Stimulated activated CD4-positive, alpha-beta T cell treated with anti-CD3 and anti-CD28 coated beads, Interleukin-1b, Interleukin-23, amount 100 ng/mL, for 4 hours (primary cell): ENCODE results near the gene LEMD2.

Experiments
- DNase-seq, 2 donors: peaks; one replicate each; pipeline ENCODE4 v3.0.0-alpha.2; 2020; ENCODE audit warnings: low read depth in 2 of 2

The LEMD2 gene

DNA sequence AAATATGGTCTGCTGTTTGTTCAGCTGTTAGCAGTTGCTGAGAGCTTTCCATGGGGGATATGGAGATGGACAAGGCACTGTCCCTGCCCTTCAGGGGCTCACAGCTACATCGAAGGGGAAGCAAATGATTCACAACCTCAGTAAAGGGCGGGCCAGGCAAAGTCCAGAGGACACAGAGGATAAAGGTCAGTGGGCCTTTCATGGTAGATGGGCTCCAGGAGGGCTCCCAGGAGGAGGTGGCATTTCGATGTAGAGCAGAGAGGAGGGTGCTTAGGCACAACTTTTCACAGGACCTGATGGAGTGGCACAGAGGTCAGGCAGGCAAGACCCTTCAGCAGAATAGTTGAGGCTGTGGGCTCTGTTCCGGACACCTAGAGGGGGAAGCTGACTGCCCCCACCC lies 30.1 kb upstream of the LEMD2 start:
- DNase-seq = no peak

DNA sequence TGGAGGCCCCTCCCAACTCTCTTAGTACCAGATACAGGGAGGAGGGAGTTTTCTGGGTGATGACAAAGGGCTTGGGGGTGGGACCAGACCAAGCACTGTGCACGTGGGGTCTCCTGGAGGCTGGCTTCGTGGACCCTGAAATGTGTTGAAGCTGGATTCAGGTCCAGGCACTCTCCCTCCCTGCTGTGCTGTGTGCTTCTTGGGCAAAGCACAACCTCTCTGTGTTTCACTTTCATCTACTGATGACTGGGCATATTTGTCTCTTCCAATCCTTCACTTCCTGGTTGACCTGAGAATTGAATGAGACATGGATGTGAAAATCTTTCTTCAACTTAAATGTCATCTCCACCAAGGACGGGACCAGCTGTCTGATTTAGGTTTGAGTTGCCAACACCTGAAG lies 29.4 kb upstream of the LEMD2 start:
- DNase-seq = no peak

DNA sequence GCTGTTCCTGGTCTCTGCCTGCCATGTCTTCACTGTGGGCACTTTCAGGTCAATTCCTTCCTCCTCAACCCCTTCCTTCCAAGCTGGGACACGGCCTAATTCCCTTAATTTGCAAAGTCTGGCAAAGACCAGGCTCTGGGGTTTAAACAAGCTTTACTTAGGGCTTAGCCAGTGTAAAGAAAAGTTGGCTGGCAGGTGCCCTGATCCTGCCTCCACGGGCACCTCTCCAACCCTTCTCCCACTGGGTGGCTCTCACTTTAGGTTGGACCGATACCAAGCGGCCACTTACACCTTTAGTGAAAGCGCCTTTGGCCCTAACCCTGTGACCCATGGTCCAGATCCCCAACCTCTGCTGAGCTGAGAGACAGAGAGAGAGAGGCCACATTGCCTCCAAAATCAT lies 28.6 kb upstream of the LEMD2 start:
- no peak for DNase-seq

DNA sequence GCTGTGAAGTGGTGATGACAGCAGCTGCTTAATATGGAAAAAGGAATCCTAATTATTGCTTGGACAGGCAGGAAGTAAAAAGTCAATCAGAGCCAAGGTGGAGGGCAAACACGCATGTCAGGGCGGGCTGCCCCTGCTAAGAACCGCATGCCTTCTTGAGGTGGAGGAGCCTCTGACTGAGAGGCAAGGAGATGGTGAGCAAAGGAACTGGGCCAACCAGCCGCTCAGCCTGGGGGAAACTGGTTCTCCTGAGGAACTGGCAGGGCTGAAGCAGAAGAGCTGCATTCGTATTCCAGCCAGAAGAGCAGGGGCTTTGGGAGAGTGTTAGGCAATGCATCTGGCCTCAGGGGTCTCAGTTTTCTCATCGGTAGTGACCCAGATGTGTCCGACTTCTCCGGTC lies 28.0 kb upstream of the LEMD2 start:
- DNase-seq = no peak

DNA sequence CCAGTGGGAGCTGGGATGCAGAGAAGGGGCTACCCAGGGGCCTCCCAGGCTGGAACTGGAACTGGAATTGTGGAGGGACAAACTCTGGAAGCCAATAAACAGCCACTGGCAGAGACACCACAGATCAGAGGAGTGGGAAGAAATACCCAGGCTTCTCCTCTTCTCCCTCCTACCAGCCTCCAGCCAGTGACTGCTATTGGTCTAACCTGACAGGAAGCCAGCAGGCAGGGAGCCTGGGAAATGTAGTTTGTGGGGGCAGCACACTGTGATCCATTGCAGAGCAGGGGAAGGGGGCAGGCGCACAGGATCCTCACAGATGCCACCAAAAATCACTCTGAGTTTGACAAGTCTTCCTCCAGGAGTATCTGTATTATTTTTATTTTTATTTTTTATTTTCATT lies 26.9 kb upstream of the LEMD2 start:
- DNase-seq = no peak

DNA sequence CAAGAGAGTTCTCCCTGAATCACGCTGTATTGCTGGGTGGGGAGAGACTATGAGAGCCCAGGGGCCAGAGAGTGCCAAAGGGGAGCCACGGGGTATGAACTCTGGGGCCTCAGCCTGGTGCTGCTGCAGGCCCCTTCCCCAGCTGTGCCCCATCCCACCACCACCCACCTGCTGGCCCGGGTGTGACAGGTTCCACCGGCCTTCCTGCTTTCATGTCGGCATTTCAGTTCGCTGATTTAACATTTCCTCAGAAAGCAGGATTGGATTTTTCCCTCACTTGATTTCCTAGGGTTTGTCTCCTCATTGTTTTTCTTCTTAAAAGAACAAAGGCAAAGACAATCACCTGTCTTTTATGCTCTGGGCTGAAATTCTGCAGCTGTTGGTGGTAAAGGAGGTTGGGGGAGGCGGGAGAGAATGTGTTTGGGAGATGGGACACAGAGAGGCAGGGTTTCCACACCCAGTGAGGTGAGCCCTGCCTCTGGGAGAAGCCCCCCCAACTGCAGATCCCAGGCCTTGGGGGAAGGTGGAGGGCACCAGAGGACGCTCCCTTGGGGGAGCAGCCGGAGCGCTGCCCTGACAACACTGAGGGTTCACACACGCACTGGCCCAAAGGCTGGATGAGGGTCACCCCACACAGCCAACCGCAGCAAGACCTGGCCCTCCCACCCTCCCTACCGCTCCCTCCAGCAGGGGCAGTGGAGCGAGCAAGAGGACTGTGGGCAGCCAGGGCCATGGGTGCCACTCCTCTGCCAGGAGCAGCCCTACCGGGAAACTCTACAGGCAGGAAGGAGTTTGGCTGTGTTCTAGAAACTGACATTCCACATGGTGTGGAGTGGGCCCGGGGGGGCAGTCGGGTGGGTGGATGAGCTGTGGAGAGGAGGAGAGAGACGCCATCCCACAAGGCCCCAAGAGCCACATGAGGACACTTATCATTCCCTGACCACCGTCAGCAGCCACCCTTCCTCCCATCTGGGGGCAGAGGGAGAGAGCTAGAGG lies 25.4 kb upstream of the LEMD2 start:
- DNase-seq = no peak

DNA sequence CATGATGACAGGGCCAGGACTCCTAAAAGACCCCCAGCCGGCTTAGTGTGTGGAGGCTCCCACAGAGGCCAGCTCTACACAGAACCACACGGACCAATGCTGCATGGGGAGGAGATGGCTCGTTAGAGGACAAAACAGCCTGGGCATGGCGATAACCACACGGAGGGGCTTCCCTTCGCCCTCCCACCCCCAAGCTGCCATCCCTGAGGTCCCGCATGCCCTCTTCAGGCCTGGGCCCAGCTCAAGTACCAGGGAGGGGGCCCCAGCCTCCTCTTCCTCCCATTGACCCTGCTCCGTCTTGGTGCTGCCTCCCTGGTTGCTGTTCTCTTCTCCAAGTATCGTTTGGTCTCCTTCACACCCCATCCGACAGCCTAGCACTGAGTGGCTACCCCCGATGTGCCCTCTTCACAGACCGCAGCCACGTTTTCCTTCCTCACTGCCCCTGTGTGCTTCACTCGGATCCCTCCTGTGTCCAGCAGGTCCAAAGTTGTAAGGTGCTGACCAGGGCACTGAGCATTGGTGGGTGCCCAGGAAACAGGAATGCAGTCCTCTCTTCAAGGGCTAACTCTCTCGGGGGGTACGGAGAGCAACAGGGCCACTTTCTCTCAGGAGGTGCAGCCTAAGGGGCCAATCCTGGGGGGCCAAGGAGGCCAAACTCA lies 24.4 kb upstream of the LEMD2 start:
- DNase-seq = no peak

DNA sequence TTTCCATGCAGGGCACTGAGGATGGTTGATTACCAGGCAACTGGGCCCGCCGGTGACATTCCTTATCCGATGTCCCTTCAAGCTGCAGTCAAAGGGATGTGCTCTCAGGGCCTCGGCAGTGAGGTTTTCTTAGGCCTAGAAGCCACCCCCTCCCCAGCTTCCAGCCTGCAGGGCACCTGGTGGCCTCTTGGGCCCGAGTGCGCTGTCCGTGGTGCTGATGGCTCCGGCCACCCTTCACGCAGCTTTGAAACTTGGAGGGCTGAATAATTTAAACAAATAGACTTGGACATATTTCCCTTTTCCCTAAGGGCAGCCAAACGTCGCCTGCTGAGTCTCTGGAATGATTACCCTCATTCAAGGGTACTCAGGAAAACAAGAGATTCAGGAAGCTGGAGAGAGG lies 23.7 kb upstream of the LEMD2 start:
- peak in 1 of 2 donors; percentile 24 for DNase-seq

DNA sequence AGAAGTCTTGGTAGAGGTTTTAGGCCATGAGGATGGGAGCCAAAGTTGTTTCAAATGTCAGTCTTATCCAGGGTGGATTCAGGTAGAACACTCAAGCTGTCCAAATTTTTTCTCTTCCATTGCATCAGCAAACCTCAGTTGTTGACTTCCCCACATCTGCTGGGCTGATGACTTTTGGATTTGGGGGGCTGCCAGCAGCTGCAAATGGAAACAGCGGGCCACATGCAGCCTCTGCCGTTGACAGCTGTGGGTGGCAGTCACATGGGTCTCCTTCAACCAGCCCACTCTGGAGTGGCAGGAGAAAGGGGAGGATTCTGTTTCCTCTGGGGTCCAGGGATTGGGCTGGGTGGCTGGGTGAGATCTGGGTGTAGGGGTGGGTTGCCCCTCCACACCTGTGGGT lies 20.7 kb upstream of the LEMD2 start:
- DNase-seq = no peak

DNA sequence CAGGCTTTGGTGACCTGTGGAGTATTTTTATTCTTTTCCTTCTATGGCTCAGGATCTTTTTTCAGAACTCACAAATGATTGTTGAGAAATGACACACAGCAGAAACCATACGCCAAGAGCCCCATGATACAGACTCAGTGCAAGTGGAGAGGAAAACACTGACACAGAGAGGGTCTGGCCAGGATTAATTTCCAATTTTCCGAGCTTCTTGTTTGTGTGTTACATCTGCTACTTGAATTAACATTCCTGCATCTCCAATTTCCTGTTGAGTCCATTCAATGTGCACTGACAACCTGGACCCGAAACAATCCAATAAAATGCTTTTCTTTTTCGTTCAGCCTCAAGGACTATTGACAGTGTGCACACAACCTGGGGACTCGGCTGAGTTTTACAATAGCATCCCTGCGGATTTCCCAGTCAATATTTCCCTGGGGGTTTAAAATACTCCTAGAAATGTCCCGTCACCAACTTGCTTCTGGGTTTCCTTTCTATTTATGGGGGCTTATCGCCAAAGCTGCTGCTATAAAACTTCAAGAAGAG lies 19.8 kb upstream of the LEMD2 start:
- DNase-seq = no peak

DNA sequence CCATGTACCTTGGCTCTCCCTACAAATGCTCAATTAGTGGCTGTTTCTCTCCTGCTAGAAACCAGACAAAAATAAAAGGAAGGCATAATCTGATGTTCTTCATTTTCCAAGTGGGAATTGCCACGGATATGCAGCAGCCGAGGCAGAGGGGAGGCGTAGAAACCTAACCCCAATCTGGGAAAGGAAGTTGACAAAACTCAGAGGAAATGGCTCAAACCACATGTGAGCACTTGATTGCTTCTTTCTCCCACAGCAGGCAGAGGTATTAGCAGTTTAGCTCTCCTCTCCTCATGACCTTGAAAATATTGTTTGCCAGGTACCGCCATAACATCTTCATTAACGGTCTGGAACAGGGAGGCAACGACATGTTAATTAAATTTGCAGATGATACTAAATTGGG lies 18.7 kb upstream of the LEMD2 start:
- no peak for DNase-seq

DNA sequence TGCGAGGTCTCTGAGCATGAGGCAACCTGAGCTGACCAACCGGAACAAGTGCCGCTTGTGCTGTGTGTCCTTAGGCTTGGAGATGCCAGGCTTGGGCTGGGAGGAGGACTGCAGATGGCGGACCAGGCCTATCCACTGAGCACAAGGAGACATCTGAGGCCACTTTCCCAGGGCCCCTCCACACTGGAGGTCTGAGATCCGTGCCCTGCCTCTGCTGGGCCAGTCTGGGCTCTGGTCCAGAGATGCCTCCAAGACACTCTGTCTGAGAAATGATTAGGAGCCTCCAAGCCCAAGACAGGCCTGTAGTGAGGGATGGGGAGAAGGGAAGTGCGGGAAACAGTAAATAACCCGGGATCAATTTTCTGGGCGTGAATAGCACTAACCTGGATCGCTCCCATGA lies 17.9 kb upstream of the LEMD2 start:
- DNase-seq = no peak

DNA sequence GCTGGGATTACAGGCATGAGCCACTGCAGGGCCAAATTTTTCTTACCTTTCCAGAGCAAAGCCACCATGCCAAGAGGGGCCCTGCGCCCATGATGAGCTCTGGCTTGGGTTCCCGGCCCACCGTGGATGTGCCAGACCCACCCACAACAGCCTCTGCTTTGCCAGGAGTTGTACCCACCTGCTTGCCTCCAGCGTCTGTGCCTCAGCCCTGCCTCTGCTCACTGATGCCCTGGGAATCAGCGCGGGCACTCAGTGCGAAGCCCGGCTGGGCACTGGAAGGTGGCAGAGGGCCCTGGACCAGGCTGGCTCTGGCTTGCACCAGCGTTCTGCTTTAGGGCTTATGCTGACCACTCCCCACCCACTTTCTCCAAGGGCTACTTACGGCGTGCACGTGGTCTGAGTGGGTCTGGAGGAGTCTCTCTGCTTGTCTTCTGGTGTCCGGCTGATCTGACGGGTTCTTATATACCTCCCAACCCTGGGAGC lies 14.7 kb upstream of the LEMD2 start, which contains the start of gene MLN:
Gene MLN, minus strand, starts transcription at position 433 of the 483 bp plus-strand sequence. CDS start 2,840 bp downstream, outside the sequence.
- DNase-seq = no peak

DNA sequence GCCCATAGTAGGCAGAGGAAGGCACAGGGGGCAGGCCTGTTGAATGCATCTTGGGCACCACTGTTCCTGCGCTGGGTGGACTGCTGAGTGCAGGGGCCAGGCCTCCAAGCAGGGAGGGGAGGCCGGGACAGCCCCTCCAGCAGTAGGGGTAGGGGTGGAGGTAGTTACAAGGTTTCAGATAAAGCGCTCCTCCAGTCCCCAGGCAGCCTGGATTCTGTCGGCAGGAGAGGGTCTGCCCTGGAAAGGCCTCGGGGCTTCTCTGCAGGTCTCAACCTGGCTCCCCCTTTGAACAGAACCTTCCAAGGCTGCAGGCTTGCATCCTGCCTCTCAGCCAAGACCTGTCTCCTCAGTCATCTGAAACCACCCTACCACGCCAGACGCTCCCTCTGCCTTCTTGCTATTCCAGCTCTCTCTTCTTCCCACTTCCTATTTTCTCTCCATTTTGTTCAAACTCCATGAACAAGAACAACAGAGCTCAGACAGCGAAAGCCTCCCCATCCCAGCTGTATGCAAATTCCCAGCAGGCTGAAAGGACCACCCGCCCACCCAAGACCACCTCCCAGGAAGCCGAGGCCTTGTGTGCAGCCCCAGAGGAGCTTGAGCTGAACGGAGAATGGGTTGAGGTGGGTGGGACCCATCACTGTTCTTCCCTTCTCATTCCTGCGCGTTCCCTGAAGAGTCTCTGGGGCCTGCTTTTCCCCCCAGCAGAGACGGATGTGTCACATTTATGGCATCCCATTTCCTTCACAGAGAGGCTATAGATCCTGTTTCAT lies 13.4 kb upstream of the LEMD2 start:
- DNase-seq = no peak

DNA sequence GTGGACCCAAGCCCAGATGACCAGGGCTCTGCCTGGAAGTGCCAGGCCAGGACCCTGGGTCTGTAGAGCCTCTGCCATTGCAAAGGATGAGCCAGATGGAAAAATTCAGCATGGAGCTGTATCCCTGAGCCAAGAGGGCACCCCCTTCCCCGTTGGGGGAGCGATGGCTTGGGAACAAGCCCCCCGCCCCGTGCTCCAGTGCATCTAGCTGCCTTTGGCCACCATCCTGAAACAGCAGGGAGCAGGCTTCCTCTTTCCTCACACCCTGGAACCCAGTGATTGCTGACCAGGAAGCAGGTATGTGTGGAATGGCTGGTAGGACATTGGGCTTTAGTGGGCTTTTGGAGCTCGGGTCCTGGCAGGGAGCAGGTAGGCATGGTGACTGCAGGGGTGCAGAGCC lies 12.7 kb upstream of the LEMD2 start:
- DNase-seq = no peak

DNA sequence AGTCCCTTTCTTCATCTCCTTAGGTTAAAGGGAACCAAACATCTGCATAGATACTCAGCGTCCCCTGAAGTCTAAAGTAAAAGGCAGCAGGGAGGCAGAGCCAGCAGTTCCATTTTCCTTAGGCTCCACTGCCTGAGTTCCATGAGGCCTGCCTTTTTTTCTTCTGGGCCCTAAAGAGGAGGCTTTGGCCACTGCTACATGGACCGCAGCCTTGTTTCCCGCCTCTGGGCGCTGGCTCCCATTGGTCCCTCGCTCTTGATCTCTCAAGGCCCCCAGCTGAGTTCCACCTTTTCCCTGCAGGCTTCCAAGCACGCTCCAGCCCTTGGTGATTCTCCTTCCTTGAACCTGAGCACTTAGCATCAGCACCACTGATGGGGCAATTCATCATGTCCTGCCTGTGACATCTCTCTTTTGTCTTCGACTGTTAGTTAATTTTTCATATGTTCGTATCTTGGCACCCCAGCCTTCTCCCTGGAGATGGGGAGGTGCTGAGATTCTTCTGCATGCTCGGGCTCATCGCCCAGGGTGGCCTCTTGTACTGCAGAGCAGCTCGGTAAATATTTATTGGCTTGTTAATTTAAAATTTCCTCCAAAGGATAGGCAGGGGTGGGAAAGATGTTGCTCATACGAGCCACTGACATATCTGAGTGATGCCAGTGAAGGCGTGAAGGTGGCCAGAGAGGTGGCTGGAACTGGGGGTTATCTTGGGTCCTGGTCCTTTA lies 11.5 kb upstream of the LEMD2 start:
- no peak for DNase-seq

DNA sequence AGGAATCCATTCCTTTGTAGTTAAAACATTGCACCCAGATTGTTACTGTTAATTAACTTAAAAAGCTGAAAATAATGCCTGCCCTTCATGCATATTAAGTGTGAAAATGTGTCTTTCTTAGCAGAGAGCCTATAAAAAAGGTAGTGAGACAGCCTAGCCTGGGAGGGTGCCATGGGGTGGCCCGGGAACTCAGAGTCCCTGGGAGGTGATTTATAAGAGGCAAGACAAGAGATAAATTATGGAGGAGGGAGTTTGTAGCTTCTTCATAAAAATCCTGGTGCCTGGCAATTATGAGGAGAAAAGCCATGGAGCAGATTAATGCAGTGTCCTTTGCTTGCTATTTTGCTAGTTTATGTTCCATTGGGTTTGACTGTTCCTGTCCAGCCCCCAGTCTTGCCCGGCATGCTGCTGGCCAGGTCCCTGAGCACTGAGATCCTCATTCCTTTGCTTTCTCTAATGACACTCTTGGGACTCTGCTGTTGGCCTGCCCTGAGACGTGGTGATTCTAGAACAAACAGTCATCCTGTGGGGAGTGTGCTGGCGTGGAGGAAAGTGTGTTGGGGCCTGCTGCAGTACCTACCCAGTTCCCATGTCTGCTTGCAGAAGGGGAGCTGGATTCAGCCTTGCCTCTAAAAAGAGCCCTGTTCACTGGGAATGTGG lies 10.7 kb upstream of the LEMD2 start:
- DNase-seq = no peak

DNA sequence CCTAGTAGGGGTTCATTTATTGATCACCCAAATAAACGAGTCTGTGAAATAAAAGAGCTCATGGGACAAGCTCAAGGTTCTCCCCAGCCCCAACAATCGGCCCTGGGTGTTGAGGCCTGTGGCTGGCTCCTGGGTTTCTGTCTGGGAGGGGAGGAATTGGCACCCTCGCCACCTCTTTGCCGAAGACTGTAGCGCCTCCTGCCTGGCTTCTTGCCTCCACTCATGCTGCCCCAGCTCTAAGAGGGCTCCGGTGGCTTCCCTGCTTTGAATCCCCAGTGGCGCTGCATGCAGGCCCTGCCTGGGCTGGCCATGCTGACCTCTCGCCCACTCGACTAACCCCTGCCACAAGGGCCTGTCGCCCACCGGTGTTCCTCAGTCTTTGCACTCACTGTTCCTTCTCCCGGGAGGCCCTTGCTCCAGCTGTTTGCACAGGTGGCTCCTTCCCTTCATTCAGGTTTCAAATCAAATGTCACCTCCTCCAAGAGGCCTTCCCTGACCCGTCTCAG lies 9.5 kb upstream of the LEMD2 start:
- DNase-seq = no peak

DNA sequence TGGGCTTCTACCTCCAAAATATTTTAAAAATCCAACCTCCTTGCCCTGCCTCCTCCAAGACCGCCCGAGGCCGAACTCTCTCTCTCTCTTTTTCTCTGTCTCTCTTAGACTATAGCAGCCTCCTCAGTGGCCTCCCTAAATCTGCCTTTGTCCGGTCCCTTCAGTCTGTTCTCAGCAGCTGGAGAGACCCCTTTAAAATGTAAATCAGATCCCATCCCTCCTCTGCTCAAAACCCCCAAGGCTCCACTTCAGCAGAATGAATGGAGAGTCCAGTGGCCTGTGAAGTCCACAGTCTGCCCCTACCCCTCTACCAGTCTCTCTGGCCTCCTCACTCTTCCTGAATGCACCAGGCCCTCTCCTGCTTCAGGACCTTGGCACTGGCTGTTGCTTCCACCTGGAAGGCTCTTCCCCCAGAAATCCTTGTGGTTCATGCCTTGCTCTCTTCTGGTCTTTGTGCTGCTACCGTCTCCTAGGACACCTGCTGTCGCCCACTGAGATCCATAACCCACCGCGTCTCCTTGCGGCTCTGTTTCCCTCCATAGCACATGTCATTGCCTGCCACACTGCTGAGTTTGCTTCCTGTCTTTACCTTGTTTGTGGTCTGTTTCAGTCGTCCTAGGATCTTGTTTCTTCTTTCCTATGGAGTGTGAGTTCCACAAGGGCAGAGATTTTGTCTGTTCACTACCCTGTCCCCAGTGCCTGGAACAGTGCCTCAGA lies 8.9 kb upstream of the LEMD2 start:
- DNase-seq = no peak
